ENCODE results near the gene PRICKLE1.

PRICKLE1 gene

GRCh38 chr12:42589465-42590329 lies at the start of gene PRICKLE1:
Gene PRICKLE1 (minus strand): TSS chr12:42589746. CDS start chr12:42472516, 117,230 bp downstream.
- DNase-seq = peak; percentile 23

GRCh38 chr12:42638697-42639096 lies 49.2 kb upstream of the PRICKLE1 start:
- no peak for DNase-seq

GRCh38 chr12:42638011-42638410 lies 48.5 kb upstream of the PRICKLE1 start:
- DNase-seq = no peak

- no peak for DNase-seq
These were observed 47.4 kb upstream of the PRICKLE1 start for GRCh38 chr12:42636993-42637392.

- DNase-seq = no peak
These were observed 44.0 kb upstream of the PRICKLE1 start for GRCh38 chr12:42633594-42633993.

GRCh38 chr12:42631513-42631912 lies 42.0 kb upstream of the PRICKLE1 start:
- DNase-seq = no peak

- no peak for DNase-seq
These were observed 40.8 kb upstream of the PRICKLE1 start for GRCh38 chr12:42630314-42630713.

- DNase-seq = no peak
These were observed 37.6 kb upstream of the PRICKLE1 start for GRCh38 chr12:42627151-42627550.

GRCh38 chr12:42625611-42626010 lies 36.1 kb upstream of the PRICKLE1 start:
- DNase-seq = no peak

- DNase-seq = no peak
These were observed 28.1 kb upstream of the PRICKLE1 start for GRCh38 chr12:42617622-42618021.

GRCh38 chr12:42615006-42615405 lies 25.5 kb upstream of the PRICKLE1 start:
- no peak for DNase-seq

GRCh38 chr12:42612231-42612613 lies 22.7 kb upstream of the PRICKLE1 start:
- no peak for DNase-seq

GRCh38 chr12:42611571-42612230 lies 22.2 kb upstream of the PRICKLE1 start:
- DNase-seq = no peak

- DNase-seq = no peak
These were observed 20.1 kb upstream of the PRICKLE1 start for GRCh38 chr12:42609605-42610004.

GRCh38 chr12:42608196-42608825 lies 18.8 kb upstream of the PRICKLE1 start:
- no peak for DNase-seq

GRCh38 chr12:42607584-42608058 lies 18.1 kb upstream of the PRICKLE1 start:
- DNase-seq = no peak

GRCh38 chr12:42606471-42606870 lies 16.9 kb upstream of the PRICKLE1 start:
- DNase-seq = no peak

- DNase-seq = no peak
These were observed 16.1 kb upstream of the PRICKLE1 start for GRCh38 chr12:42605685-42606084.

GRCh38 chr12:42603246-42603990 lies 13.9 kb upstream of the PRICKLE1 start:
- no peak for DNase-seq

GRCh38 chr12:42593874-42594273 lies 4.3 kb upstream of the PRICKLE1 start:
- DNase-seq = no peak

- no peak for DNase-seq
These were observed 886 bp upstream of the PRICKLE1 start for GRCh38 chr12:42590330-42590934.

Measured in activated CD4-positive, alpha-beta T cell treated with anti-CD3 and anti-CD28 coated beads, Interleukin-10, Interleukin-2, amounts not matched to agents 100 ng/mL and 50 ng/mL, durations not matched to agents 16 hours and 8 hours (primary cell).